ENCODE measurements around the gene EHMT1. TPM values are rescaled to one million over a fixed set of nuclear protein-coding genes. Genes with fewer than 3 reads are reported as not detected.

Gene EHMT1
- polyA plus RNA-seq, 1 of the 3 experiments (the other 2 are of a cell fraction) = 39.5 TPM

- Histone ChIP-seq H3K27me3 (ENCODE audit: insufficient read depth) (no peaks in the 10 kb centered on the region), H3K9me2 (no peaks in the 10 kb centered on the region), H4K20me1 (ENCODE audit: insufficient read depth) (peaks cover 67% of the 10 kb centered on the region), H3K4me2 (no peak overlapping the region), H3K27ac (ENCODE audit: low read depth in 2 of 2, low read length in 1 of 2) (no peak overlapping the region), H3K36me3 (replicated peaks in 1 of 2; ENCODE audit: control insufficient read depth in 1 of 2, insufficient read depth in 2 of 2, low read length in 1 of 2) (no peaks in the 10 kb centered on the region), H2AFZ (ENCODE audit: low read depth) (no peak overlapping the region), H3K4me1 (ENCODE audit: control insufficient read depth in 1 of 2, insufficient read depth in 2 of 2, low read depth in 1 of 2, low read length in 1 of 2) (no peaks in the 10 kb centered on the region; a peak in 1 of 4 replicates), H3K9ac (no peak overlapping the region), H3K9me3 (no peaks in the 10 kb centered on the region), H3K4me3 (ENCODE audit: low read depth in 2 of 2, low read length in 1 of 2) (no peak overlapping the region), H3K79me2 (ENCODE audit: insufficient read depth) (peaks cover 96% of the 10 kb centered on the region), H3F3A (replicated peaks; ENCODE audit: insufficient read depth) (peaks cover 11% of the 10 kb centered on the region)
- ChIA-PET POLR2A (no interaction called here), CTCF (interaction anchor here (1.1 kb wide), 1 partner anchor 11 kb away, joined by 3 read pairs; no protein-coding TSS in a partner anchor)
- WGBS (ENCODE audit: low lambda C conversion rate) = 96% methylated on average over 4 of the region's 4 CpGs
- DNase-seq = no peak
- TF ChIP-seq RXRA (IDR thresholded peaks at IDR 0.05; ENCODE audit: borderline replicate concordance, low read depth) (no peak), CTCF (IDR thresholded peaks at IDR 0.05) (no peak), TEAD4 (IDR thresholded peaks at IDR 0.05; ENCODE audit: borderline replicate concordance, insufficient read depth) (no peak), SMC3 (IDR thresholded peaks at IDR 0.05; ENCODE audit: low read depth, low read length) (no peak), IRF3 (IDR thresholded peaks at IDR 0.05; ENCODE audit: low read depth, low read length) (no peak), RFX5 (IDR thresholded peaks at IDR 0.05; ENCODE audit: low read length) (no peak), RAD21 (IDR thresholded peaks at IDR 0.05; ENCODE audit: low read length) (no peak), CHD2 (IDR thresholded peaks at IDR 0.05; ENCODE audit: low read length, partially characterized antibody) (no peak), NRF1 (IDR thresholded peaks at IDR 0.05; ENCODE audit: low read depth, low read length) (no peak), EZH2phosphoT487 (IDR thresholded peaks at IDR 0.05; ENCODE audit: borderline replicate concordance, low read depth) (no peak), USF2 (IDR thresholded peaks at IDR 0.05; ENCODE audit: borderline replicate concordance, low read depth, low read length) (no peak), YY1 (IDR thresholded peaks at IDR 0.05; ENCODE audit: low read depth) (no peak), GATA2 (CRISPR knock-in tag; IDR thresholded peaks at IDR 0.05) (no peak), POLR2AphosphoS5 (IDR thresholded peaks at IDR 0.05; ENCODE audit: low read depth, low read length) (no peak)
- TF ChIP-seq, protein P1, sequence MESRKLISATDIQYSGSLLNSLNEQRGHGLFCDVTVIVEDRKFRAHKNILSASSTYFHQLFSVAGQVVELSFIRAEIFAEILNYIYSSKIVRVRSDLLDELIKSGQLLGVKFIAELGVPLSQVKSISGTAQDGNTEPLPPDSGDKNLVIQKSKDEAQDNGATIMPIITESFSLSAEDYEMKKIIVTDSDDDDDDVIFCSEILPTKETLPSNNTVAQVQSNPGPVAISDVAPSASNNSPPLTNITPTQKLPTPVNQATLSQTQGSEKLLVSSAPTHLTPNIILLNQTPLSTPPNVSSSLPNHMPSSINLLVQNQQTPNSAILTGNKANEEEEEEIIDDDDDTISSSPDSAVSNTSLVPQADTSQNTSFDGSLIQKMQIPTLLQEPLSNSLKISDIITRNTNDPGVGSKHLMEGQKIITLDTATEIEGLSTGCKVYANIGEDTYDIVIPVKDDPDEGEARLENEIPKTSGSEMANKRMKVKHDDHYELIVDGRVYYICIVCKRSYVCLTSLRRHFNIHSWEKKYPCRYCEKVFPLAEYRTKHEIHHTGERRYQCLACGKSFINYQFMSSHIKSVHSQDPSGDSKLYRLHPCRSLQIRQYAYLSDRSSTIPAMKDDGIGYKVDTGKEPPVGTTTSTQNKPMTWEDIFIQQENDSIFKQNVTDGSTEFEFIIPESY (IDR thresholded peaks at IDR 0.05; ENCODE audit: borderline replicate concordance, low read depth) = no peak
Observed at GRCh38 chr9:137660144-137660543, 41.3 kb downstream of the EHMT1 start.
